Stimulated activated naive B cell treated with anti-CD40 and anti-IgM and Interleukin-4, amounts not matched to agents 10 μg/mL and 1 μg/mL and 100 μg/mL, for 72 hours (primary cell): ENCODE data around the gene IRF2BP1.
"Not testable (repeated sequence)": the region's sequence is repeated elsewhere in the genome, so short reads cannot be mapped to it uniquely, and the experiment has no call there.

Experiments
- ATAC-seq, 2 donors: fragments of 150-1000 bp; cut with Tn5 transposase; replicated peaks; 2 replicates each; pipeline ENCODE4 v1.10.0; 2021; ENCODE audit warnings: moderate library complexity in 1 of 2
- DNase-seq: peaks from one replicate; pipeline ENCODE4 v3.0.0; 2021
- H3K27ac Mint-ChIP-seq: one replicate; pipeline ENCODE4 v1.8.0; 2022; ENCODE audit warnings: mild to moderate bottlenecking, mixed read lengths
- H3K27me3 Mint-ChIP-seq, 2 donors: one replicate each; pipeline ENCODE4 v1.8.0; 2022; ENCODE audit warnings: mixed read lengths in 2 of 2
- H3K36me3 Mint-ChIP-seq, 2 donors: one replicate each; pipeline ENCODE4 v1.8.0; 2022; ENCODE audit warnings: mixed read lengths in 2 of 2, mild to moderate bottlenecking in 1 of 2
- H3K4me1 Mint-ChIP-seq, 2 donors: one replicate each; pipeline ENCODE4 v1.8.0; 2022; ENCODE audit warnings: mixed read lengths in 2 of 2, mild to moderate bottlenecking in 1 of 2
- H3K4me3 Mint-ChIP-seq, 2 donors: one replicate each; pipeline ENCODE4 v1.8.0; 2022; ENCODE audit warnings: mild to moderate bottlenecking in 2 of 2, mixed read lengths in 2 of 2, moderate library complexity in 1 of 2
- H3K9me3 Mint-ChIP-seq, 2 donors: one replicate each; pipeline ENCODE4 v1.8.0; 2022; ENCODE audit warnings: mixed read lengths in 2 of 2, mild to moderate bottlenecking in 1 of 2

IRF2BP1 gene

GRCh38 chr19:45895983-45896599 is 10.2 kb upstream of the IRF2BP1 start:
- Mint-ChIP-seq H3K4me1 (peaks cover 12 to 36% of the 10 kb centered on the region in 2 donors), H3K36me3 (peaks cover 14 to 32% of the 10 kb centered on the region in 2 donors)
- H3K9me3 Mint-ChIP-seq, H3K27me3 Mint-ChIP-seq, H3K4me3 Mint-ChIP-seq, ATAC-seq, H3K27ac Mint-ChIP-seq, DNase-seq: not testable (repeated sequence)

GRCh38 chr19:45895519-45895972 is 9.6 kb upstream of the IRF2BP1 start:
- H3K27me3 Mint-ChIP-seq, result no peaks in the 10 kb centered on the region
- H3K9me3 Mint-ChIP-seq, result no peaks in the 10 kb centered on the region
- no peak overlapping the region for H3K27ac Mint-ChIP-seq
- ATAC-seq (no peak), DNase-seq (no peak)
- no peak overlapping the region for H3K4me3 Mint-ChIP-seq
- H3K36me3 Mint-ChIP-seq, result peaks cover 14 to 30% of the 10 kb centered on the region in 2 donors
- H3K4me1 Mint-ChIP-seq, result peaks cover 9 to 30% of the 10 kb centered on the region in 2 donors

DNA sequence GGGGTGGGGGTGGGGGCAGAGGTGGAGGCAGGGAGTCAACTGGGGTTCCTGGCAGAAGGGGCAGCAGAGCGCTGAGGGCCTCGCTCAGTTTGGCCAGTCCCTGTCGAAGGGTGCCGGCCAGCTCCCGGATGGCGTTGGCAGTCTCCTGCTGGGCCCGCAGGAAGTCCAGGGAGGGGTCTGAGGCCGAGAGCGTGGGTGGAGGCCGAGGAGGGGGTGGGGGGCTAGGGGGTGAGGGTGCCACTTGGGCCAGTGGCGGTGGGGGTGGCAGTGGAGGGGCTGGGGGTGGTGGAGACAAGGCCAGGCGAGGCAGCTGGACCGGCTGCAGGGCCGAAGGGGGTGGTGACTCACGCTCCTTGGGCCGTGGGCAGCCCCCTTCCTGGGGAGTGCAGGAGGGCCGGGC is 4.9 kb upstream of the IRF2BP1 start:
- no peak for DNase-seq
- ATAC-seq, result no peak
- Mint-ChIP-seq H3K4me3 (no peak overlapping the region), H3K9me3 (no peaks in the 10 kb centered on the region), H3K4me1 (peaks cover 3 to 13% of the 10 kb centered on the region in 2 donors), H3K36me3 (peaks cover 8 to 18% of the 10 kb centered on the region in 2 donors), H3K27ac (no peak overlapping the region), H3K27me3 (no peaks in the 10 kb centered on the region)

- H3K27me3 Mint-ChIP-seq, result no peaks in the 10 kb centered on the region
- no peak overlapping the region for H3K4me3 Mint-ChIP-seq
- no peaks in the 10 kb centered on the region for H3K9me3 Mint-ChIP-seq
- no peak for DNase-seq
- H3K27ac Mint-ChIP-seq, result no peak overlapping the region
- peaks cover 4 to 9% of the 10 kb centered on the region in 2 donors for H3K36me3 Mint-ChIP-seq
- H3K4me1 Mint-ChIP-seq, result peaks cover 3 to 17% of the 10 kb centered on the region in 2 donors
- no peak for ATAC-seq
These were observed 3.4 kb upstream of the IRF2BP1 start for GRCh38 chr19:45889210-45889885.

GRCh38 chr19:45887200-45887710 is 1.3 kb upstream of the IRF2BP1 start:
- DNase-seq (no peak), ATAC-seq (no peak)
- Mint-ChIP-seq H3K27me3 (no peaks in the 10 kb centered on the region), H3K27ac (peak overlapping the region; percentile 99), H3K4me3 (peak overlapping the region; percentile 94 to 98), H3K4me1 (peaks cover 9 to 27% of the 10 kb centered on the region in 2 donors), H3K36me3 (peaks cover 7 to 11% of the 10 kb centered on the region in 2 donors), H3K9me3 (no peaks in the 10 kb centered on the region)

DNA sequence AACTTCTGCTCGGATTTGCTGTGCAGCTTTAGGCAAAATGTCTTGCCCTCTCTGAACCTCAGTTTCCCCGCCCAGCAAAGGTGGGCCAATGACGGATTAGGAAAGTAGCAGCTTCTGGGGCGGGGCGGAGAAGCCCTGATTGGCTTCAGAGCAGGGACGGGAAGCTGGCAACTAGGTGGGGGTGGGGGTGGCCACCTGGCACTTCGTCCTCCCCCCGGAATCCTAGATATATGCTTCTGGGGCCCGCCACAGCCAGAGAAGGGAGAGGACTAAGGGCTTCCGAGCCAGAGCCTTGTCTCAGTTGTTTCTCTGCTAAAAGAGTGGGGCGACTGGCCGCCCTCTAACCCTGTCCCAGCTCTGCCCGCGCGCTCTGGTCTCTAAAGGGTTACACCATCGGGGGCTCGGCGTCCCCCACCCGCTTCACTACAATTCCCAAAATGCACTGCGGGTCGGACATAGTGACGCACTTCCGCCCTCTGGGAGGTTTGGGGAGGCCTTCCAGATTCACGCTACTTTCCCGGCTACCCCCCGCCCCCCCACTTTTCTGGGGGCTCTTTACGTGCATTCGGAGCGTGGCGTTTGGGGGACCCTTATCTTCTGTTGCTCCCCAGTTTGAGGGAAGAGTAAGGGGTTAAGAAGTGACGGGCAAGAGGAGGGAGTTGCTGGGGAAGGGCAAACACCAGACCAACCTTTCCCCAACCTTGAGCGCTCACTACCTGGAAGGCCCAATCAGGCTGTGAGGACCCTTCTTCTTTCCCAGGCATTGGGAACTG is 672 bp upstream of the IRF2BP1 start:
- Mint-ChIP-seq H3K9me3 (no peaks in the 10 kb centered on the region), H3K4me3 (peak overlapping the region; percentile 94 to 98), H3K27ac (peak overlapping the region; percentile 99), H3K4me1 (peaks cover 13 to 31% of the 10 kb centered on the region in 2 donors), H3K27me3 (peaks cover 0 to 3% of the 10 kb centered on the region in 2 donors), H3K36me3 (peaks cover 8 to 15% of the 10 kb centered on the region in 2 donors)
- ATAC-seq (peak; percentile 76 to 81), DNase-seq (peak; percentile 85)

DNA sequence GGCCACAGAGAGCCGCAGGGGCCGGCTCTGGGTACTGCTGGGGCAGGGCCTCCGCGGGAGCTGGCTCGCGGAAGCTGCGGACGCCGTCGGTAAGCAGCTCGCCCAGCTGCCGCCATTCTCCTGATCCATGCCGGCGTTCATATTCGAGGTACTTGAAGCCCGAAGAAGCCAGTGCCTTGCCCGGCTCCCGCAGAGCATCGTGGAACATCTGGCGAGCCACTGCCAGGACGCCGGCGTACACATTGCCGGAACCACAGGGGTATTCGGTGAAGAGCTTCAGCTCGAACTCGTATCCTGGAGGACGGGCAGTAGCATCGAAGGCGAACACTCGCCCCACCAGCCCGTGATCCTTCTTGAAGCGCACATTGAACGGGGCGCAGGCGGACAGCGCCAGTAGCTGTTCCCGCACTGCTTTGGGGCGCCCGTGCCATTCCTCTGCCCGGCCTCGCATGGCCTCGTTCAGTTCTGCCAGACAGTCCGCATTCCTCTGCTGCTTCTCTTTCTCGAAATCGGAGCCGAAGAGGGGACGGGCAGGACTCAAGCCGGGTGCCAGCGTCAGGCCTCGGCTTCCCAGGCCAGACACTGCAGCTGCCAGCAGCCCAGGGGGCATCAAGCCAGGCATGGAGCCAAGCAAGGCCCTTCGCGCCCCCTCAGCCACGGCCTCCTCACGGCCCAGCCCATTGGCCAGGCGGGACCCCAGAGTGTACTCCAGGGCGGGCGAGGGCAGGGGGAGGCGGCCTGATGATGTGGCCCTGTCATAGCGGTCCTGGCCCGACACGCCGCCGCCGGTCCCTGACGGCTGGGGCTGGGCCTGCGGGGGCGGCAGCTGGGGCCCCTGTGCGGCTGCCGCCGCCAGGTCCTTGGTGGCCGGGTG is 1.0 kb downstream of the IRF2BP1 start:
- H3K4me3 Mint-ChIP-seq, result peak overlapping the region; percentile 55 to 98
- no peak overlapping the region for H3K27ac Mint-ChIP-seq
- H3K36me3 Mint-ChIP-seq, result peaks cover 7 to 11% of the 10 kb centered on the region in 2 donors
- no peaks in the 10 kb centered on the region for H3K9me3 Mint-ChIP-seq
- H3K4me1 Mint-ChIP-seq, result peaks cover 15 to 35% of the 10 kb centered on the region in 2 donors
- peak; percentile 2 to 3 for ATAC-seq
- H3K27me3 Mint-ChIP-seq, result peaks cover 4 to 9% of the 10 kb centered on the region in 2 donors
- no peak for DNase-seq

DNA sequence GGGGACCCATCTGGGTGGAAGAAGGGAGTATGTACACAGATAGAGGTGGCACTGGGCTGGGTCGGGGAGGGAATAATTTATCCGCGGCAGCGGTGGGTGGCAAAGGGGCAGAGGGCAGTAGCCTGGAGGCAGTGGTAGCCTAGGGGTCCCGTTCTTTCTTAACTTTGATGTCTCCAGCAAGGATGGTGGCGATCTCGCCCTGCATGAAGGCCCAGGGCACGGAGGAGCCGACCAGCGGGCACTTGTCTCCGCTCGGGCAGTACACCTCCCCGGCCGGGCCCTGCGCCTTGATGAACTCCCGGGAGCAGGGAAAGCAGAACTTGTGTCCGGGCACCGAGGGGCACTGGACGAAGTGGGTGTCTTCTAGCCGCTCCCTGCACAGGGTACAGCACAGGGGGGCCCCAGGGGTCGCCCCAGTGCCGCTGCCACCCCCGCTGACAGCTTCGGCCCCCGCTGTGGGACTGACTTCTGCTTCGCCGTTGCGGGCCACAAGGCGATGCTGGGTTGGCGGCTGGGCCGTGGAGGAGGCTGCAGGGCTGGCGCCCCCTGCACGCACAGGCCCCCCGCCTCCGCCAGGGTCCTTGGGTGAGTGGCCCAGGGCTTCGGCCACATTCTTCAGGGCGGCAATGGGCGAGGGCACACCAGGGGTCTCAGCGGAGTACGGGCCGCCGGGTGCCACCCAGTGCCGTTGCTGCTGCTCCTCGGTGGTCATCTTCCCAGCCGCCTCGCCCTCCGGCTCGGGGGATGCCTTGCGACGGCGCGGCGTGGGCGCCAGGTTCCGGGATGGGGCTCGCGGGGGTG is 1.9 kb downstream of the IRF2BP1 start:
- no peak overlapping the region for H3K27ac Mint-ChIP-seq
- peaks cover 6 to 9% of the 10 kb centered on the region in 2 donors for H3K27me3 Mint-ChIP-seq
- DNase-seq (no peak), ATAC-seq (no peak)
- H3K36me3 Mint-ChIP-seq, result peaks cover 6 to 11% of the 10 kb centered on the region in 2 donors
- H3K4me3 Mint-ChIP-seq, result peak overlapping the region; percentile 77 to 86
- H3K4me1 Mint-ChIP-seq, result peaks cover 15 to 35% of the 10 kb centered on the region in 2 donors
- H3K9me3 Mint-ChIP-seq, result no peaks in the 10 kb centered on the region

- ATAC-seq (no peak), DNase-seq (no peak)
- Mint-ChIP-seq H3K36me3 (peaks cover 6 to 11% of the 10 kb centered on the region in 2 donors), H3K9me3 (no peaks in the 10 kb centered on the region), H3K27ac (peak overlapping the region; percentile 85), H3K4me1 (peaks cover 15 to 38% of the 10 kb centered on the region in 2 donors), H3K4me3 (peak overlapping the region; percentile 77 to 86), H3K27me3 (peaks cover 12% of the 10 kb centered on the region in 2 donors)
These were observed 2.4 kb downstream of the IRF2BP1 start for GRCh38 chr19:45883586-45883880.

DNA sequence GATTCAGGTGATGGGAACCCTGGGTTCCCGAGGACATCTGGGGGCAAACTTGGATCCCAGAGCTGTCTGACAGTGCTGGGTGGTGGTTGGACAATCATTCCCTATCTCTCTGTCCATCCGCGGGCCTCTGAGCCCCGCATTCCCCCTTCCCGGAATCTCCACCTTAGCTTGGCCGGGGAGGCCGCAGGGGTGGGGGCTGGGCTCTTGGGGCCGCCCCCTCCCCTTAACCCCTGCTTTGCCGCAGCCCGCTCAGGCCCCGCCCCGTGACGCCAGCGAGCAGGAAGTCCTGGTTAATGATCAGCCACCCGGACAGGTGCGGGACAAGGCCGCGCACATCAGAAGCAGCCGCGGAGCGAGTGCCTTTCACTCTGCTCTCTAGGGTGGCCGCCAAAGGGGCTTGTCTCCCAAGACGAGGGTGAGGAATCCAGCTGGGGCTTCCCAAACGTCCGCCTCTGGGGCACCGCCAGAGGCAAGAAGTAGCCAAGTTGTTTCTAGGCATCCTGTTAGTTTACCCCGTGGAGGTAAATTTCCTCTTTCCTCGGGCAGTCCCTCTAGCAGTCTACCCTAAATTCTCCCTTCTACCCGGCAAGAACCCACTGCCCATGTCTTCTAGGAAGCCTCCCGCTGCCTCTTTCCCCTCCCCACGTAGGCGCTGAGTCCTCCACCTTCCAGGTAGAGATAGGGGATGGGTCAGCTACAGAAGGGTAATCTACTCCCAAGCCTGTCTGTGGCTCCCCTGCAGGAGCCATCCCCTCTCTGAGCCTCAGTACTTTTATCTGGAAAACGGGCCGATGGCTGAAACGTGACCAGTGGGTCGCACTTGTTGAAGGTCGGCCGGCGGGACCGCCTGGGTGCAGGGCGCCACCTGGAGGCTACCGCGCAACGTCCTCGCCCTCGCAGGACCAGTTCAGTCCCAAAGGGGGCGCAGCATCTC is 3.0 kb downstream of the IRF2BP1 start:
- DNase-seq (peak; percentile 79), ATAC-seq (peak; percentile 19 to 22)
- Mint-ChIP-seq H3K27me3 (peaks cover 17 to 18% of the 10 kb centered on the region in 2 donors), H3K27ac (peak overlapping the region; percentile 85), H3K4me1 (peaks cover 16 to 41% of the 10 kb centered on the region in 2 donors), H3K4me3 (peak overlapping the region; percentile 77 to 86), H3K36me3 (peaks cover 6 to 11% of the 10 kb centered on the region in 2 donors), H3K9me3 (no peaks in the 10 kb centered on the region)

DNA sequence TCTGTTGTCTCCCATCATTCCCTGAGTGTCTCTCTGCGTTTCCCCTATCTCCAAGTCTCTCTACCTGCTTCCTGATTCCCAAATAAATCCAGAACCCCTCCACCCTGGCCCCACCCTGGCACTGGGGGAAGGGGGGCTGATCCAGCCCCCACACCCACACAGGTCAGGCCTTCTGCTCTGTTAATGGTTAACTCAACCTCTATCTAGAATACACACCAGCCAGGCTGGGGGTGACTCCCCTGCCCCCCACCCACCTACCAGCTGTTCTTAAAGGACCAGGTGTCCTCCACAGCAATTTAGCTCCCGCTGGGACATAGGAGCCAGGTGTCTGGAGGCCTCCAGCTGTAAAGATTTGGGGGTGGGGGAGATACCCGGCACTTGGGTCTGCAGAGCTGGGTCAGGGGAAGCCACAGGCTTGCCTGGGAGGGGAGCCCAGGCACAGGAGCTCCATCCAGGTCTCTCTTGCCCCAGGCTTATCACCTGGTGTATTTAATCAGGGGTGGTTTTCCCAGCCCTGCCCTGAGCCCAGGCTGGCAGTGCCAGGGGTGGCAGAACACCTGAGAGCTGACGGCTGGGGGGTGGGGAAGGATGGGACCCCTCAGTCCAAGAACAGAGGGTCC is 3.9 kb downstream of the IRF2BP1 start:
- Mint-ChIP-seq H3K4me3 (no peak overlapping the region), H3K4me1 (peaks cover 18 to 45% of the 10 kb centered on the region in 2 donors)

More for the DNA sequence above, 3.9 kb downstream of the IRF2BP1 start:
- DNase-seq (no peak), ATAC-seq (no peak)
- peaks cover 25 to 27% of the 10 kb centered on the region in 2 donors for H3K27me3 Mint-ChIP-seq
- H3K36me3 Mint-ChIP-seq, result peaks cover 6 to 11% of the 10 kb centered on the region in 2 donors
- no peaks in the 10 kb centered on the region for H3K9me3 Mint-ChIP-seq
- H3K27ac Mint-ChIP-seq, result no peak overlapping the region
